ENCODE data around the gene NDUFA6. TPM values are rescaled to one million over a fixed set of nuclear protein-coding genes. Genes with fewer than 3 reads are reported as not detected.

Gene NDUFA6
- total RNA-seq, 1 experiment from 2014 or later = 80.5 TPM

DNA sequence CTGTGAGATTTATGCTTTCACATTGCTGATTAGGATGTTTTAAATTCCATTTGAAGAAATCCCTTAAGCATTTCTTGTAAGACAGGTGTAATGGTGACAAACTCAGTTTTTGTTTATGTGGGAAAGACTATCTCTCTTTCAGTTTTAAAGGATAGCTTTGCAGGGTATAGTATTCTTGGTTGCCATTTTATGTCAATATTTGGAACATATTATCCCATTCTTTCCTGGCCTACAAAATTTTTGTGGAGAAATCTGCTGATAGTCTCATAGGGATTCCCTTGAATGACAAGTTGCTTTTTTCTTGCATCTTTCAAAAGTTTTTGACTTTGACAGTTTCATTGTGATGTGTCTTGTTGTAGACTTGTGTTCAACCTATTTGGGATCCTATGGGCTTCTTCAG lies 48.8 kb downstream of the NDUFA6 start:
- H3K9me2 ChIP-seq (ENCODE audit: insufficient read depth) = no peaks in the 10 kb centered on the region
- H2AFZ ChIP-seq (ENCODE audit: low read depth, low read length, poor library complexity, severe bottlenecking) = no peak overlapping the region
- H4K20me1 ChIP-seq (ENCODE audit: insufficient read depth) = no peaks in the 10 kb centered on the region
- no peaks in the 10 kb centered on the region for H3K79me2 ChIP-seq (ENCODE audit: insufficient read depth, low read length)
- no TSS peak for BruUV-seq (replicated peaks)
- H3K9ac ChIP-seq (ENCODE audit: low read length) = no peak overlapping the region
- no peak overlapping the region for H3K27ac ChIP-seq (ENCODE audit: low read depth, low read length)
- no peak for DNase-seq (ENCODE audit: low read depth, low spot score)
- no peaks in the 10 kb centered on the region for H3K36me3 ChIP-seq (ENCODE audit: control insufficient read depth in 1 of 2, insufficient read depth in 2 of 2, low read length in 2 of 2)
- RAD21 ChIA-PET (ENCODE audit: low non-redundant PET in 1 of 2, low total read pairs in 2 of 2, uncharacterized antibody in 2 of 2, unreplicated experiment in 2 of 2) = no interaction called here
- POLR2A ChIA-PET = no interaction called here
- intact Hi-C loops (cut with micrococcal nuclease) = no loop called here
- peaks cover 8% of the 10 kb centered on the region in 2 experiments; a peak in 2 of 4 replicates for H3K9me3 ChIP-seq (ENCODE audit: control insufficient read depth in 1 of 2, insufficient read depth in 1 of 2, low read depth in 1 of 2, low read length in 2 of 2)
- TF ChIP-seq, protein P1, sequence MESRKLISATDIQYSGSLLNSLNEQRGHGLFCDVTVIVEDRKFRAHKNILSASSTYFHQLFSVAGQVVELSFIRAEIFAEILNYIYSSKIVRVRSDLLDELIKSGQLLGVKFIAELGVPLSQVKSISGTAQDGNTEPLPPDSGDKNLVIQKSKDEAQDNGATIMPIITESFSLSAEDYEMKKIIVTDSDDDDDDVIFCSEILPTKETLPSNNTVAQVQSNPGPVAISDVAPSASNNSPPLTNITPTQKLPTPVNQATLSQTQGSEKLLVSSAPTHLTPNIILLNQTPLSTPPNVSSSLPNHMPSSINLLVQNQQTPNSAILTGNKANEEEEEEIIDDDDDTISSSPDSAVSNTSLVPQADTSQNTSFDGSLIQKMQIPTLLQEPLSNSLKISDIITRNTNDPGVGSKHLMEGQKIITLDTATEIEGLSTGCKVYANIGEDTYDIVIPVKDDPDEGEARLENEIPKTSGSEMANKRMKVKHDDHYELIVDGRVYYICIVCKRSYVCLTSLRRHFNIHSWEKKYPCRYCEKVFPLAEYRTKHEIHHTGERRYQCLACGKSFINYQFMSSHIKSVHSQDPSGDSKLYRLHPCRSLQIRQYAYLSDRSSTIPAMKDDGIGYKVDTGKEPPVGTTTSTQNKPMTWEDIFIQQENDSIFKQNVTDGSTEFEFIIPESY (IDR thresholded peaks at IDR 0.05; ENCODE audit: extremely low read depth, insufficient replicate concordance, low read length) = no peak
- TF ChIP-seq ZFX (IDR thresholded peaks at IDR 0.05) (no peak), EGR1 (IDR thresholded peaks at IDR 0.05; ENCODE audit: low read depth) (no peak), SIN3A (IDR thresholded peaks at IDR 0.05; ENCODE audit: low read depth) (no peak), ELF1 (IDR thresholded peaks at IDR 0.05; ENCODE audit: borderline replicate concordance, low read depth) (no peak), ZNF274 (IDR thresholded peaks at IDR 0.05; ENCODE audit: low read depth, low read length) (no peak), POLR2A (IDR thresholded peaks at IDR 0.05; ENCODE audit: borderline replicate concordance, extremely low read depth, insufficient read depth, insufficient read length) (no peak), RAD21 (IDR thresholded peaks at IDR 0.05; ENCODE audit: low read depth) (no peak), SRF (IDR thresholded peaks at IDR 0.05; ENCODE audit: low read depth) (no peak), YY1 (IDR thresholded peaks at IDR 0.05; ENCODE audit: extremely low read depth, insufficient replicate concordance, low read depth, low read length) (no peak), SP1 (IDR thresholded peaks at IDR 0.05; ENCODE audit: low read depth) (no peak), CEBPB (IDR thresholded peaks at IDR 0.05; ENCODE audit: low read depth) (no peak), FOSL1 (IDR thresholded peaks at IDR 0.05; ENCODE audit: low read depth) (no peak), JUND (IDR thresholded peaks at IDR 0.05) (no peak), POLR2AphosphoS5 (IDR thresholded peaks at IDR 0.05; ENCODE audit: low read depth, low read length) (no peak)
- TF ChIP-seq, protein P2, sequence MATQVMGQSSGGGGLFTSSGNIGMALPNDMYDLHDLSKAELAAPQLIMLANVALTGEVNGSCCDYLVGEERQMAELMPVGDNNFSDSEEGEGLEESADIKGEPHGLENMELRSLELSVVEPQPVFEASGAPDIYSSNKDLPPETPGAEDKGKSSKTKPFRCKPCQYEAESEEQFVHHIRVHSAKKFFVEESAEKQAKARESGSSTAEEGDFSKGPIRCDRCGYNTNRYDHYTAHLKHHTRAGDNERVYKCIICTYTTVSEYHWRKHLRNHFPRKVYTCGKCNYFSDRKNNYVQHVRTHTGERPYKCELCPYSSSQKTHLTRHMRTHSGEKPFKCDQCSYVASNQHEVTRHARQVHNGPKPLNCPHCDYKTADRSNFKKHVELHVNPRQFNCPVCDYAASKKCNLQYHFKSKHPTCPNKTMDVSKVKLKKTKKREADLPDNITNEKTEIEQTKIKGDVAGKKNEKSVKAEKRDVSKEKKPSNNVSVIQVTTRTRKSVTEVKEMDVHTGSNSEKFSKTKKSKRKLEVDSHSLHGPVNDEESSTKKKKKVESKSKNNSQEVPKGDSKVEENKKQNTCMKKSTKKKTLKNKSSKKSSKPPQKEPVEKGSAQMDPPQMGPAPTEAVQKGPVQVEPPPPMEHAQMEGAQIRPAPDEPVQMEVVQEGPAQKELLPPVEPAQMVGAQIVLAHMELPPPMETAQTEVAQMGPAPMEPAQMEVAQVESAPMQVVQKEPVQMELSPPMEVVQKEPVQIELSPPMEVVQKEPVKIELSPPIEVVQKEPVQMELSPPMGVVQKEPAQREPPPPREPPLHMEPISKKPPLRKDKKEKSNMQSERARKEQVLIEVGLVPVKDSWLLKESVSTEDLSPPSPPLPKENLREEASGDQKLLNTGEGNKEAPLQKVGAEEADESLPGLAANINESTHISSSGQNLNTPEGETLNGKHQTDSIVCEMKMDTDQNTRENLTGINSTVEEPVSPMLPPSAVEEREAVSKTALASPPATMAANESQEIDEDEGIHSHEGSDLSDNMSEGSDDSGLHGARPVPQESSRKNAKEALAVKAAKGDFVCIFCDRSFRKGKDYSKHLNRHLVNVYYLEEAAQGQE (IDR thresholded peaks at IDR 0.05; ENCODE audit: low read depth) = no peak
- no peak for ATAC-seq
- no peaks in the 10 kb centered on the region for H3K4me1 ChIP-seq (ENCODE audit: control insufficient read depth in 1 of 2, insufficient read depth in 2 of 2, low read length in 2 of 2)
- no peak overlapping the region for H3K4me3 ChIP-seq (replicated peaks in 1 of 2; ENCODE audit: low read depth in 1 of 2, low read length in 2 of 2)
- CTCF ChIA-PET = no interaction called here
- H3K4me2 ChIP-seq (ENCODE audit: low read length) = no peak overlapping the region
- no peaks in the 10 kb centered on the region for H3K27me3 ChIP-seq (ENCODE audit: insufficient read depth, low read length)
